Myocyte (in vitro differentiated cells): Measurements from ENCODE around the gene DDX47. TPM values are rescaled to one million over a fixed set of nuclear protein-coding genes. Genes with fewer than 3 reads are reported as not detected.

ENCODE experiments used
- DNase-seq: peaks from one replicate; pipeline ENCODE4 v3.0.0-alpha.2; 2012; ENCODE audit warnings: low read depth
- polyA plus RNA-seq: library from polyadenylated mRNA; unstranded; fragments of >200 nt; gene quantifications from one replicate; pipeline ENCODE4 v1.2.1, GENCODE V29; 2012; ENCODE audit warnings: missing spikeins
- total RNA-seq: library from RNA; depleted of rRNA; stranded (reverse); fragments of >200 nt; gene quantifications from 2 replicates; pipeline ENCODE4 v1.2.3, GENCODE V29; 2014

DDX47 gene
- total RNA-seq, result 57.4 and 63.7 TPM in 2 replicates
- polyA plus RNA-seq, result 34.0 TPM

DNA sequence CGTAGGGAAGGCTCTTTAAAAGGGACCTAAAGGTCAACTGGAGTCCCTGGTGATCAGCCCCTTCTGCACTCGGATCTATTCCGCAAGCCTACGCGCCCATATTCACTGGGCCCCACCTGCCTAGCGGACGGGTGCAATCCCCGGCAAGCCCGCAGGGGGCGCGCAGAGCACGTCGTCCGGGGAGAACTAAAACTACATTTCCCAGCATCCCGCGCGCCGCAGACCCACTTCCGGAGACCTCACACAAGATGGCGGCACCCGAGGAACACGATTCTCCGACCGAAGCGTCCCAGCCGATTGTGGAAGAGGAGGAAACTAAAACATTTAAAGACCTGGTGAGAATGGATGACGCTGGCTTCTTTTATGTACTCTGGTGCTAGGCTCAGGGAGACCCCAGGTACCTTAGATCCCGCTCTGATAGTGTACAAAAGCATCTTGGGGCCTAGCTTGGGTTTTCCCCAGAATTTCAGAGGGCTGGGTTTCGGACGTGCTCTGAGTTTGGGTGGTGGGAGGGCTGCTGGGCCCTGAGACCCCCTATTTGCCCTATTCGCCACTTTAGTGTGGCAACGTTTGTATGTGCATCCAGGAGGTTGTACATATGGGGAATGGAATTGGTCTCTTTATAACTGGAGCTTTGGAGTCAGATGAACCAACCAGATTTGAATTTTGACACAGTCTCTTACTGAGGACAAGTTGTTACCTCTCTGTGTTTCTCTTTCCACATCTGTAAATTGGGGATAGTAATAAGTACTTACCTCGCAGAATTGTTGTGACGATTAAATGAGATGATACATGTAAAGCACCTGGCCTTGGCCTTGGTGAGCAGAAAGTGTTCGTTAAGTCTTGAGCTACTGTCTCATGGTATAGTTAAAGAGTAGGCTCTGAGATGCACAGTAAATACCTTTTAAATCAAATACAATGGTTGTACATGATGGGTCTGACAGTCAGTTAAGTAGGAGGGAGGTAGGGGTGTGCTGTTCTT, at the start of gene DDX47:
Gene DDX47 (plus strand): TSS at position 227 of the 982 bp plus-strand sequence. CDS start 22 bp downstream, at position 249.
- DNase-seq, result peak; percentile 93

DNA sequence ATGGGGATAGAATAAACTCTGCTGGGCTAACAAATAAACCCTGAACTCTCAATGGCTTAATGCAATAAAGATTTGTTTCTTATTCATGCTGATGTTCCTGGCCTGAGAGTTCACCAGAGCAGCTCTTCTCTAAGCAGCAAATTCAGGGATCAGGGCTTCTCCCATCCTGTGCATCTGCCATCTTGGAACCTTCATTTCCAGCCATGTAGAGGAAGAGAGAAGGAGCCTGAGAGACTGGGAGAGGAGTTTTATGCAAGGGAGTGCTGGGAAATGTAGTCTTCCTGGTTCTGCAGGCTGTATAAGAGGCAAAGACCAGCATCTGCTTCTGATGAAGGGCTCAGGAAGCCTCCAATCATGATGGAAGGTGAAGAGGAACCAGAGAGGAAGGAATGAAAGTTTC, 48.3 kb upstream of the DDX47 start:
- DNase-seq, result no peak

DNA sequence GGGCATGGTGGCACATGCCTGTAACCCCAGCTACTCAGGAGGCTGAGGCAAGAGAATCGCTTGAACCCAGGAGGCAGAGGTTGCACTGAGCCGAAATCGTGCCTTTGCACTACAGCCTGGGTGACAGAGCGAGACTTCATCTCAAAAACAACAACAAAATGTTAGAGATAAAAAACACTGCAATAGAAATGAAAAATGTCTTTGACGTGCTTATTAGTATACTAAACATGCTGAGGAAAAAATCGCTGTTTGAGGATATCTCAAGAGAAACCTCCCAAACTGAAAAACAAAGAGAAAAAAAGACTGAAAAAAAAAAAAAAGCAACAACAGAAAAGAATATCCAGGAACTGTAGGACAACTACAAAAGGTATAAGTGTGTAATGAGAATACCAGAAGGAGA, 42.9 kb upstream of the DDX47 start:
- no peak for DNase-seq

DNA sequence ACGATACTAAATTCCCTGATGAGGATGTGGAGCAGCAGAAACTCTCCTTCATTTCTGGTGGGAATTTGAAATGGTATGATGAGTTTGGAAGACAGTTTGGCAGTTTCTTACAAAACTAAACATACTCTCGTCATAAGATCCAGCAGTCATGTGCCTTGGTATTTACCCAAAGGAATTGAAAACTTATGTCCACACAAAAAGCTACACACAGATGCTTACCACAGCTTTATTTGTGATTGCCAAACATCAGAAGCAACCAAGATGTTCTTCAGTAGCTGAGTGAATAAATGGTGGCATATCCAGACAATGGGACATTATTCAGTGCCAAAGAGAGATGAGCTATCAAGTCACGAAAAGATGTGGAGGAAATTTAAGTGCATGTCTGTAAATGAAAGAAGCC, 38.4 kb upstream of the DDX47 start:
- no peak for DNase-seq

DNA sequence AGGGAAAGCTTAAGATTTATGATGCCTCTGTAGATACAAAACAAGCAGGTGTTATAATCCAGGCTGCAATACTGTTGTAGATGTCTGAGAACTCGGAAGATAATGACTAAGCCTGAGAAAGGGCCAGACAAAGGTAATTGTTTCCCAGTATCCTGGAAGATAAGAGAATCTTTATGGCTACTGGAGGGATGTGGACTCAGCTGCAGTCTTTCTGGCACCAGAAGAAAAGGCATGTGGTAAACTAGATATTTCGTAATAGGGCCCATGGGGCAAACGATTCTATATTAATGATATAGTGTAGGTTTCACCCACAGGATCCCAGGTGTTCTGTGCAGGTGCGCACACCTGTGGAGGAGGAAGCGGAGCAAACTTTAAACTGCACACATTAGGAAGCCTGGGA, 36.9 kb upstream of the DDX47 start:
- DNase-seq, result no peak

DNA sequence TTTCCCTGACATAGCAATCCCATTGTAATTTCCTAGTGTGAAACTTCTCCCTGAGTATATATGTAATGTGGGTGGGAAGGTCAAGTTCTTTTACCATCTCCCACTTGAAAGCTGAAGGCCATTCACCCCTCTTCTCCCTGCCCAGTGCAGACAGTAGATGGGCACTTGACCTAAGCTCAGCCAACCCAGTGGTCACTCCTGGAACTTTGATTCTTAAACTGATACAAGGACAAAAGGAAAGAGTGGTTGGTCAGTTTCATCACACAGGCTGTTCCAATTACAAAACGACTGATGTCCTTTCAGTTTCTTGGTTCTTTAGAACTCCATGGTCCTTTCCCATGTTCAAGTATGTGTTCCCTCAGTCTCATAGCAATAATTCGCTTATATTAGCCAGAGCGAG, 36.1 kb upstream of the DDX47 start:
- DNase-seq, result no peak

DNA sequence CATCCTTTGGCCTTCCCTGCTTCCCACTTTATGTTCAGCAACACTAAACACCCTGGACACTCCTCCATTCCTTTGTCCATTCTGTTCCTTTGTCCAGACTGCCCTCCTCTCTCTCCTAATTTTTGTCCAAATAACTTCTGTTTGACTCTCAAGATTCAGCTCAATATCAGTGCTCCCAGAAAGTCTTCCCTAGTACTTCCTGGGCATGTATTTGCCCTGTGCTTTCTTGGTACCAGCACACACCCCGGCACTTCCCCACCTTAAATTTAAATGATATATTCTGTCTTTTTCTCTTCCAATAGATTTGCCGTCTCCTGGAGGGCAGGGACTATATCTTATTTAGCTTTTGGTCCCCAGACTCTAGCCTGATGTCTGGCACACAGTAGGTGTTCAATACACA, 34.1 kb upstream of the DDX47 start:
- DNase-seq, result no peak

DNA sequence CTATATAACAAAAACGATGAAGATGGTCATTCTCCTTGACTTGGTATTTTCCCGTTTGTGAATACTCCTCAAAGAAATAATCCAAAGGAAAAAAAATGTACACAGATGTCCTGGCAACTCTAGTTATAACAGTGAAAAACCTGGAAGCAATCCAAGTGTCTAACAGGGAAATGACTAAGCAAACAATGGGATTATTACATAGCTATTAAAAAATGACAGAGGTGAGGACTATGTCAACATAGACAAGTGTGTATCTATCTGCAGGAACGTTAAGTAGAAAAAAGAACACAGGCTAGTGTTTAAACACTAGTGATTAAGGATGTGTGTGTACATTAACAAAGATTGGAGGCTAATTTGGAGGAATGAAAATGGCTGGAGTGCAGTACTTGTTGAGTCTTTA, 33.6 kb upstream of the DDX47 start:
- DNase-seq, result peak; percentile 71

DNA sequence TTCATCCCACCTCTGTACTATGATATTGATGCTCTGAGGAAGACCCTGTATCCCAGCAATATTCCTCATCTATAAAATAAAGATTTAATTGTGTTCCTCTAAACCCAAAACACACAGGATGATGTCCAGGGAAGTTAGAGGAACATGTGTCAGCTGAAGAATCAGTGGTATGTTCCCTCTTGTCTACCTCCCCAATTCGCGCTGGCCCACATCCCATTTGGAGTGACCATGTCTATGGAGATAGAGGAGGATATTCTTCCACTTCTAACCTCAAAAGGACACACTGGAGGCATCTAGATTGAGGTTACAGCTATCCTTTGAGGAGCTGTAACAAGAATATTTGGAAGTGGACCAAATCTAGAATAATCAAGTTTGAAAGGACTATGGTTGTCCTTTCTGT, 29.0 kb upstream of the DDX47 start:
- DNase-seq, result no peak

DNA sequence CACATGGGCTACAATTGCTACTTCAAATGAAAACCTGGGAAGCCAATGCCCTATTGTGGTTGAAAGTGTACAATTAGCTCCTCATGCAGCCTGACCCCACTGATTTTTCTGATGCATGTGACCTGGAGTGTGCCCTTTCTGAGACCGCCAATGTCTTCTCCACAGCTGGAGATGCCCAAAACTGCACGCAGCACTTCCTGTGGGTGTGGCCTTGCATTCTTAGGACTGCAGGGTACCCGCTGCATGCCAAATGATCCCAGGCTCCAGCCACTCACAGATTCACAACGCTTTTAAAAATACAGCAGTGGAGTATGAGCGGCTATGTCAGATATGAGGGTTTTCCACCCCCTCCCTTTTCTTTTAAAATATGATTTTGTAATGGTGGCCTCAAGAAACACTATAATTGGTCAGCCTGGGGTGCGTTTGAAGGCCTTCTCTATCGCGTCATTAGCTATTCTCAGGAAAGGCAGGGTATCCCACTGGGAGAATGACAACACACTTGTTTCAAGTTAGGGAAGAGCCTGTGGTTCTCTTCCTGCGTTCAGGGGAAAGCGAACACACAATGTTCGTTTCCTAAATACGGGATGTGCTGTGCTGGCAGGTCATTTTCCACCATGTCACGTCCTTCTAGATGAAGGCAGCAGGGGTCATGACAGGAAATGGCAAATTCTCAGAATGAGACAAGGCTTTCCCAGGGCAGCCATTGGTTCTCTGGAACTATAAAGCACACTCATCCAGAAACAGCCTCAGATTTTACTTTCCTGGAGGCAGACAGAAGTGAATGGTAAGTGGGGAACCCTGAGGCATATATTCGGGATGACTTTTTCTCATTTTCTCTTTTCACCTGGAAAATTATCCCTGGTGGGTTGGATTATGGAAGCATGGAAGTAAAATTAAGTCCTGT, 28.0 kb upstream of the DDX47 start, which contains the start of gene APOLD1:
Gene APOLD1 (plus strand): TSS at position 749 of the 904 bp plus-strand sequence. CDS start 33 bp downstream, at position 782.
- peak; percentile 84 for DNase-seq

DNA sequence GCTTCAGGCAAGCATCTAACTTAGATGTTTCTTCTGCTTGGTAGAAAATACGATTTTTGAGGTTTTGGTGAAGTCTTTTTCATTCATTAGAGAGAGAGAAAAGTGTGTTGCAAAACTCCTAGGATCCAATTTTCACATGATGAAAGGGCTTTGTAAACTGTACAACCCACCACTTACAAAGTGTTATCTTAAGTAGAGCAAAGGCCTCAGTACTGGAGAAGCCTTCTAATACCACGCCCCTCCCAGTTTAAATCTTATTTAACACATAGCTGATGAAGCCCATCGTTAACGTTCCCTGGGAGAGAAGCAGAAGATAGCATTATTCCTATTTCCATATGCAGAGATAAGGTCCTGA, 26.8 kb upstream of the DDX47 start:
- DNase-seq, result no peak

DNA sequence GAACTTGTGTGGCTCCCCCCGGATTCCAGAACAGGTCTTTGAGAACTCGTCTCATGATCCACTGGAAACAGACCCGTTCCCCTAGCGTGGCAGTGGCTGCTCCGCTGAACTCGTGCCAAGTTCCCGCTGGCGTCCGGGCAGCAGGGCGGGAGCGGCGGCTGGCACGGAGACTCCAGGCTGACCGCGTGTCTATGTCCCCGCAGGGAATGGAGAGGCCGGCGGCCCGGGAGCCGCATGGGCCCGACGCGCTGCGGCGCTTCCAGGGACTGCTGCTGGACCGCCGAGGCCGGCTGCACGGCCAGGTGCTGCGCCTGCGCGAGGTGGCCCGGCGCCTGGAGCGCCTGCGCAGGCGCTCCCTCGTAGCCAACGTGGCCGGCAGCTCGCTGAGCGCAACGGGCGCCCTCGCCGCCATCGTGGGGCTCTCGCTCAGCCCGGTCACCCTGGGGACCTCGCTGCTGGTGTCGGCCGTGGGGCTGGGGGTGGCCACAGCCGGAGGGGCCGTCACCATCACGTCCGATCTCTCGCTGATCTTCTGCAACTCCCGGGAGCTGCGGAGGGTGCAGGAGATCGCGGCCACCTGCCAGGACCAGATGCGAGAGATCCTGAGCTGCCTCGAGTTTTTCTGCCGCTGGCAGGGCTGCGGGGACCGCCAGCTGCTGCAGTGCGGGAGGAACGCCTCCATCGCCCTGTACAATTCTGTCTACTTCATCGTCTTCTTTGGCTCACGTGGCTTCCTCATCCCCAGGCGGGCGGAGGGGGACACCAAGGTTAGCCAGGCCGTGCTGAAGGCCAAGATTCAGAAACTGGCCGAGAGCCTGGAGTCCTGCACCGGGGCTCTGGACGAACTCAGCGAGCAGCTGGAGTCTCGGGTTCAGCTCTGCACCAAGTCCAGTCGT, 26.2 kb upstream of the DDX47 start:
- DNase-seq, result peak; percentile 88

DNA sequence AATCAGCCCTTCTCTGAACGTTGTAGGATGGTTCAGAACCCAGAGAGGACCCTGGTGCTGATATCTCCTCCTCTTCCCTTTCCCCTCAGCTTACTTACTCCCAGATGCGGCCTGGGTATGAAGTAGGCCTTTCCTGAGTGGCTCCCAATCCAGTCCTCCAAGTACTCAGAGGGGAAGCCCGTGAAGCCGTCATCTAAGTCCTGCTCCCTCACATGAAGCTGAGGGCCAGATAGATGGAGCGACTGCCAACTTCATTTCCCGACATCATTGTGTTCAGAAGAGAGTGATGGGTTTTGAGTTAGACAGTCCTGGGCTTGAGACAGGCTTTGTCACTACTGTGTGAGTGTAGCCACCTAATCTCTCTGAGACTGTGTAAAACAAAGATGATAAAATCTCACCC, 25.0 kb upstream of the DDX47 start:
- no peak for DNase-seq

DNA sequence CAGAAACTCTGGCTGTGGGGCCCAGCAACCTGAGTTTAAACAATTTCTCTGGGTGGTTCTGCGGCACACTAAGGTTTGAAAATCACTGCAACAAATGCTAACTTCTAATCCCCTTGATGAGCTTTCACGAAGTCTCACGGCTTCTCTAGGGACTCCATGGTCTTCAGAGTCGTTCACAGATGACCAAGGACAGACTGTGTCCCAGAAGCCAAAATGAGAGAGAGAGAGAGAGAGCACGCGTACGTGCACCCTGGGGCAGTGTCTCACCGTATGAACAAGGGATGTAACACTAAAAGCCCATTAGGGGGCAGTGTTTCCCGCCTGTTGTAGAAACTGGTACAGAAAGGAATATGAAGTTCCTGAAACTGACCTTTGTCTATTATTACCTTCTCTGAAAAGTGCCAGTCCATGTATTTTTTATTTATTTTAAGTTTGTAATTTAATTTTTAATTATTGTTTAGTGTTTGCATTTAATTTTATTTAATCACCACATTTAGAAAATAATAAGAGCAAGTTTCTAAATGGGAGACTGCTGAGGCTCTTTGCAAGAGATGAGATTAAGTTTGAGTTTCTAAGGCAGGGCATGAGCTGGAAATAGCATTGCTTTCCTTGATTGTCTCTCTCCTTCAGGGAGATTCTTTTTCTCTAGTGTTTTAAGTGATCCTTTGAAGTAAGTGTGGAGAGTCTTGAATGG, 24.3 kb upstream of the DDX47 start:
- DNase-seq, result peak; percentile 84

DNA sequence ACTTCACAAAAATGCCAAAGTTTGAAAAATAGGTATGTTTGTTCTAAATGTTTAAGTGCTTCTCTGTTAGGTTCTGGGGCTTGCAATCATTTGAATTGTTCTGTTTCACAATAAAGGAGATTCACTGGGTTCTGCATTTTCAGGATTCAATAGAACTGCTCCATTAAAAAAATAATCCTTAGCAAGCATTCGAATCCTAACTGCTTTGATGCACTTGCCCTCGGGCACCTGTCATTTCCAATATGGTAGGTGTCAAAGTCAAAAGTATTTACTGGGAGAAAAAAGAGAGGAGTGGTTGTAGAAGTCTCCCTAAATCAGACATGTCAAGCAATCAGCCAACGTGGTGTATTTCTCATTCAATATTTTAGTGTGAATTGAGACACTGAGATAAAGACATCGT, 22.2 kb upstream of the DDX47 start:
- no peak for DNase-seq

DNA sequence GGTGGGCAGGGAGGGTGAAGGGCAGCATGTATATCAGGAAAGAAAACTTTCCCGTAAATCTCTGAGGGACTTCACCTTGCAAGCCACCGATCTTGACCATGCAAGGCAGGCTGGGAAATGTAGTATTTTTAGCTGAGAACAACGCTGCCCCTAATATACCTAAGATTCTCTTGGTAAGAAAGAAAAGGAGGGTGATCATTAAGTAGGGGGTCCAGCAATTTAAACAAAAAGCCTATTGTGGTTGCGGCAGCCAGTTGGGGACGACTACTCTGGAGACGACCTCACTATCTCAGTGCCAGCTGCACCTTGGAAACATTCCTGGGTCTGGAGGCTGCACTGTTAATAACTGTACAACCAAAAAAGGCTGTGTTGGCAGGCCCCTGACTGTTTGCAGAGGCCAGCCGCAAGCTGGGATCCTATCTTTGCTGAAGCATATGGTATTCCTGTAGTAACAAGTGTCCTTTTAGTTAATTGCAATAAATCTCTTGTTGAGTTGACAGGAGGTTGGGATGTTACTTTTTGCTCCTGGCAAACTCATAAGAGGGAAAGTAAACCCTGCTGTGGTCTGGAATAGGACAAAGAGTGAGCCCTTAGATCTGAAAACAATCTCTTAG, 21.3 kb upstream of the DDX47 start:
- peak; percentile 78 for DNase-seq

DNA sequence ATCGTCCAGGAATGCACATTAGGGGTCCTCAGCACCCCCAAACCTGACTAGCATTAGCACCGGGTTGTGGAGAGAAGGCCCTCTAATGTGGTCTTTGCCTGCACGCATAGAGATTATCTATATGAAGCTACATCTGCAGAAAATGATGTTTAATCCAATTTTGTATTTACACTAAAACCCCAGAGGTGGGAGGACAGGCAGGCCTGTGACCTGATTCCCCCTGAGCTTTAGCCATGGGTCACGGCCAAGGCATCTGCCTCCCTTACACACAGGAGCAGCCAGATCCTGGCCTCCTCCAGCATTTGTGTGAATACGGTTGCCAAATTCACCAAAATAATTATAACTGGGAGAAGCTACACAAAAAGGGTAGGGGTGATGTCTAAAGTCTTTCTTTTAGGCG, 20.7 kb upstream of the DDX47 start:
- DNase-seq, result no peak

DNA sequence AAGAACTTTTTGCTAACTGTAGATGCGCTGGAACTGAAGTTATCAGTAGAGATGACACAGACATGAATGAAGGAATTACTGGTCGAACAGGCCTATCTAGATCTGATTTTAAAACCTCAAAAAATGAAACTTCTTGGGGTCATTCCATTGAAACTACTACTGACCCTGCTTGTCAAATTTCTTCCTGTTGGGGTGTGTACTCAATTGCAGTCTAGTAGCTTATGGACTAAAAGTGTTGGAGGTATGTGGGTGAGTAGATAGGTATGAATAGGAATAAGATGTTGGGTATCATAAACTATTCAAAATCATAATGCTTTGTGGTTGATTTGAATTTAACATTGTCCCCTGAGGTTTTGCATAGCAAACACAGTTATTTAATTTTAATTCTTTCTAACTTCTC, 18.5 kb upstream of the DDX47 start:
- DNase-seq, result no peak

DNA sequence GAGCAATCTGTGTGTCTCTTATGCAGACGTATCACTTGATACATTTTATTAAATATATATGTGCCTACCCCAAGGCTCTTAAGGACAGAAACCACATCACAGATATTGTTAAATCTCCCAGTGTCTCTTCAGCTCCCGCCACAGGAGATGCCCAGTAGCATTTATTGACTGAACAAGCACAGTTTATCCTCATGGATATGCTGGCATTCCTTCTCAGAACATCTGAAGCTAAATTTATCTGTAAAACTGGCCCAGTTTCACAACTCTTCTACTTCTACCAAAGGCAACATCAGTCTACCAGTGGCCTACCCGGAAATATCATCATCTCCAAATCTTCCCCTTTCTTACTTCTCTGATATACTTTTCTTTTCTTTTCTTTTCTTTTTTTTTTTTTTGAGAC, 17.0 kb upstream of the DDX47 start:
- no peak for DNase-seq
